Renal cortical epithelial cell (primary cell): Measurements from ENCODE around the gene CERS6. TPM values are rescaled to one million over a fixed set of nuclear protein-coding genes. Genes with fewer than 3 reads are reported as not detected.
"Not testable (repeated sequence)": the region's sequence is repeated elsewhere in the genome, so short reads cannot be mapped to it uniquely, and the experiment has no call there.

Experiments used
- DNase-seq: peaks from one replicate; pipeline ENCODE4 v3.0.0-alpha.2; 2011; ENCODE audit warnings: low read depth
- total RNA-seq: library from RNA; depleted of rRNA; stranded (reverse); fragments of >200 nt; gene quantifications from 2 replicates; pipeline ENCODE4 v1.2.3, GENCODE V29; 2014

Gene CERS6
- total RNA-seq: 13.9 and 19.7 TPM in 2 replicates

- DNase-seq: peak; percentile 78
These were observed at the start of gene CERS6 for GRCh38 chr2:168455645-168456520. Gene CERS6, plus strand, starts transcription at chr2:168456272. Its CDS starts 177 bp downstream, at chr2:168456449.

GRCh38 chr2:168412301-168412700, 43.8 kb upstream of the CERS6 start:
- not testable (repeated sequence) for DNase-seq

GRCh38 chr2:168413101-168413500, 43.0 kb upstream of the CERS6 start:
- DNase-seq: not testable (repeated sequence)

- DNase-seq: no peak
These were observed 39.5 kb upstream of the CERS6 start for GRCh38 chr2:168416555-168416954.

GRCh38 chr2:168422584-168422983, 33.5 kb upstream of the CERS6 start:
- no peak for DNase-seq

- no peak for DNase-seq
These were observed 31.7 kb upstream of the CERS6 start for GRCh38 chr2:168424112-168424951.

- no peak for DNase-seq
These were observed 31.1 kb upstream of the CERS6 start for GRCh38 chr2:168424971-168425370.

GRCh38 chr2:168426861-168427260, 29.2 kb upstream of the CERS6 start:
- no peak for DNase-seq

GRCh38 chr2:168427451-168427850, 28.6 kb upstream of the CERS6 start:
- peak; percentile 80 for DNase-seq

GRCh38 chr2:168428431-168428830, 27.6 kb upstream of the CERS6 start:
- no peak for DNase-seq

- DNase-seq: no peak
These were observed 26.1 kb upstream of the CERS6 start for GRCh38 chr2:168429988-168430387.

GRCh38 chr2:168430431-168430830, 25.6 kb upstream of the CERS6 start:
- no peak for DNase-seq

GRCh38 chr2:168431301-168432024, 24.6 kb upstream of the CERS6 start:
- no peak for DNase-seq

- DNase-seq: no peak
These were observed 24.0 kb upstream of the CERS6 start for GRCh38 chr2:168432100-168432499.

- DNase-seq: no peak
These were observed 23.4 kb upstream of the CERS6 start for GRCh38 chr2:168432565-168433186.

GRCh38 chr2:168433527-168433926, 22.5 kb upstream of the CERS6 start:
- no peak for DNase-seq

GRCh38 chr2:168434146-168434545, 21.9 kb upstream of the CERS6 start:
- DNase-seq: no peak

GRCh38 chr2:168436840-168437239, 19.2 kb upstream of the CERS6 start:
- DNase-seq: no peak

GRCh38 chr2:168438553-168438952, 17.5 kb upstream of the CERS6 start:
- no peak for DNase-seq

- DNase-seq: peak; percentile 49
These were observed 16.5 kb upstream of the CERS6 start for GRCh38 chr2:168439536-168439935.

GRCh38 chr2:168441214-168441872, 14.7 kb upstream of the CERS6 start:
- DNase-seq: no peak
